Bronchus fibroblast of lung (primary cell): Measurements from ENCODE around the gene KPNA1. TPM values are rescaled to one million over a fixed set of nuclear protein-coding genes. Genes with fewer than 3 reads are reported as not detected.

Experiments used
- total RNA-seq: library from RNA; depleted of rRNA; stranded (reverse); fragments of >200 nt; gene quantifications from 2 replicates; pipeline ENCODE4 v1.2.3, GENCODE V29; 2015

KPNA1 gene
- total RNA-seq: 19.5 and 24.1 TPM in 2 replicates

GRCh38 chr3:122514123-122515019 is at the start of gene KPNA1:
KPNA1 (minus strand) TSS chr3:122514939; CDS start chr3:122496565, 18,374 bp downstream.

GRCh38 chr3:122564155-122564912 is 49.6 kb upstream of the KPNA1 start, which contains the start of the genes DTX3L and PARP9:
DTX3L (plus strand) TSS chr3:122564338; CDS start chr3:122564427, 89 bp downstream.
PARP9 (minus strand) TSS chr3:122564300; CDS start chr3:122559620, 4,680 bp downstream.

GRCh38 chr3:122415762-122416654 is 98.7 kb downstream of the KPNA1 start, which contains the start of gene WDR5B:
WDR5B (minus strand) TSS chr3:122416062; CDS start chr3:122415528, 534 bp downstream.

GRCh38 chr3:122383771-122384697 is 130.7 kb downstream of the KPNA1 start, which contains the start of gene FAM162A:
FAM162A (plus strand) TSS chr3:122384182; CDS start chr3:122384266, 84 bp downstream.

GRCh38 chr3:122382888-122383666 is 131.7 kb downstream of the KPNA1 start, which contains the start of gene MIX23:
MIX23 (minus strand) TSS chr3:122383231; CDS start chr3:122383224, 7 bp downstream.

Other genes starting within 250 kb of the KPNA1 start
- gene CSTA, start 189.7 kb downstream of the KPNA1 start, total RNA-seq: 1.0 TPM in 1 of 2 replicates, not detected in the other
- 29.4 and 33.6 TPM in 2 replicates for gene MIX23, start 131.7 kb downstream of the KPNA1 start, total RNA-seq
- 15.3 and 15.5 TPM in 2 replicates for gene FAM162A, start 130.8 kb downstream of the KPNA1 start, total RNA-seq
- 3.7 and 5.9 TPM in 2 replicates for gene WDR5B, start 98.9 kb downstream of the KPNA1 start, total RNA-seq
- 8.9 and 9.8 TPM in 2 replicates for gene PARP9, start 49.4 kb upstream of the KPNA1 start, total RNA-seq
- 11.1 and 12.6 TPM in 2 replicates for gene DTX3L, start 49.4 kb upstream of the KPNA1 start, total RNA-seq
- gene PARP15, start 62.7 kb upstream of the KPNA1 start, total RNA-seq: under 0.01 and 0.15 TPM in 2 replicates
- gene PARP14, start 165.9 kb upstream of the KPNA1 start, total RNA-seq: 12.4 and 12.6 TPM in 2 replicates